Subcutaneous adipose tissue (tissue), 4 donors: ENCODE results near the gene PFDN1. TPM values are rescaled to one million over a fixed set of nuclear protein-coding genes. Genes with fewer than 3 reads are reported as not detected.

ENCODE experiments used
- CTCF ChIP-seq: fragments of 450-650 bp; IDR thresholded peaks from one replicate; pipeline ENCODE4 v1.5.1; 2016; ENCODE audit warnings: low read depth, mild to moderate bottlenecking, control low read depth, antibody characterized with exemption, moderate library complexity
- total RNA-seq, 4 donors: library from RNA; depleted of rRNA; stranded (reverse); fragments of >200 nt; gene quantifications; one replicate each; pipeline ENCODE4 v1.1.0, GENCODE V29; 2016

Gene PFDN1
- total RNA-seq, 4 donors from 2014 or later = 70.2 to 116 (median 90.9) TPM

GRCh38 chr5:140243706-140244250, 59.1 kb downstream of the PFDN1 start:
- no peak for TF ChIP-seq CTCF

GRCh38 chr5:140242890-140243585, 59.9 kb downstream of the PFDN1 start:
- no peak for TF ChIP-seq CTCF

- TF ChIP-seq CTCF = no peak
Observed at GRCh38 chr5:140242099-140242498, 60.8 kb downstream of the PFDN1 start.

GRCh38 chr5:140240987-140241706, 61.8 kb downstream of the PFDN1 start:
- no peak for TF ChIP-seq CTCF

- TF ChIP-seq CTCF = no peak
Observed at GRCh38 chr5:140239939-140240700, 62.8 kb downstream of the PFDN1 start.

- TF ChIP-seq CTCF = no peak
Observed at GRCh38 chr5:140239461-140239860, 63.4 kb downstream of the PFDN1 start.

GRCh38 chr5:140238756-140239155, 64.1 kb downstream of the PFDN1 start:
- no peak for TF ChIP-seq CTCF
